GM18907 (cell line): ENCODE results near the gene MAP2K6.

Source experiments
- ATAC-seq: cut with Tn5 transposase; IDR thresholded peaks from one replicate; pipeline ENCODE4 v1.9.1; 2021; ENCODE audit warnings: mild to moderate bottlenecking, moderate library complexity; ENCODE audit not compliant: unreplicated experiment

The MAP2K6 gene

GRCh38 chr17:69486779-69487637 lies 72.5 kb downstream of the MAP2K6 start:
- no peak for ATAC-seq

DNA sequence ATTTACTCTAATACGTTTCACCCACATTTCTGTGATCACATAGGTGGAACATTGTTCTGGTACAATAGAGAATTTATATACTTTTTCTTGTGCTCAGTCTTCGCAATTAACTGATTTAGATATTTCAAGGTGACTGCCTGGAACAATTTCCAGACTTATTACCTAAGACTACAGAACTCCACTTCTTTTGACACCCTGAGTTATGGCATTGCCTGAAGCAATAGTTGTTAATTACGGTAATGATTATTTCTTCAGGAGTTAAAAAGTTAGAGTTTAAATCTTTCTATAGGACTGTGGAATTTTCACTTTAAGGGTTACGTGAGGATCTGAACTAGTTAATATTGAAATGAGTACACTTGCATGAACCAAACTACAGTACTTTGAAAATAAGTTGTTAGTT lies 74.8 kb downstream of the MAP2K6 start:
- no peak for ATAC-seq

DNA sequence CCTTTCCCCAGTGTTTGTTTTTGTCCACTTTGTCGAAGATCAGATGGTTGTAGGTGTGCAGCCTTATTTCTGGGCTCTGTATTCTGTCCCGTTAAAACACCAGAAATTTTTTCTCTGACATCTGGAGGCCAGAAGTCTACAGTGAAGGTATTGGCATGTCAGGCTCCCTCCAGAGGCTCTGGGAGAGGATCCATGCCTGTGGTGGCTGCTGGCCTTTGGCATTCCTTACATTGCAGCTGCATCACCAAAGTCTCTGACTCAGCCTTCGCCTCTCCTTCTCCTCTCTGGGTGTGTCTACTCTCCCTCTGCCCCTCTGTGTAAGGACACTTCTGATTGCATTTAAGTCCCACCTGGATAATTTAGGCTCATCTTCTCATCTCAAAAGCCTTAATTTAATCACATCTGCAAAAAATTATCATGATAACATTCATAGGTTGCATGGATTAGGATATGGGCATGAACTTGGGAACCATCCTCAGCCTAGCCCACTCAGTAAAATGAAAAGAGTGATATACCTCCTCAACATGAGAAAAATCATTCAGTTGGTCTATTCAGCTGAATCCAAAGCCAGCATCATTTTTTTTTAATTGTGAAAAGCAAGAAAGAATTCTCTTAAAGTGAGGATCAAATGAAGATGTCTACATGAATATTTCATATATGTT lies 78.0 kb downstream of the MAP2K6 start:
- ATAC-seq: no peak

DNA sequence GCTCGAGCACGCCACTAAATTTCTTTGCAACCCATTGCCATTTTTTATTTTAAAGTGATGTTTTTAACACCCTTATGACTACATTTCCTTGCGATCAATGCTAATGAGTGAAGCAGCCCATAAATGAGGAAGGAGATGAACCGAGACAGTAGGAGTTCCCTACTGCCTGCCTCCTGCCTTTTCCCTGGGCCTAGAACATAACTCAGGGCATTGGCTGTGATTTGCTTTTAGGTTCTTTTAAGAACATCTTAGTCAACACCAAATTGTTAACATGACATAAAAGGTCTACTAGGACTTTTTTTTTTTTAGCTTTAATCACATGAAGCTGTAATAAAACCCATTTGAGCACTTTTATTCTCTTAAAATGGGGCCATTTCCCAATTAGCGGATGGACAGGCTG lies 81.3 kb downstream of the MAP2K6 start:
- ATAC-seq: no peak

DNA sequence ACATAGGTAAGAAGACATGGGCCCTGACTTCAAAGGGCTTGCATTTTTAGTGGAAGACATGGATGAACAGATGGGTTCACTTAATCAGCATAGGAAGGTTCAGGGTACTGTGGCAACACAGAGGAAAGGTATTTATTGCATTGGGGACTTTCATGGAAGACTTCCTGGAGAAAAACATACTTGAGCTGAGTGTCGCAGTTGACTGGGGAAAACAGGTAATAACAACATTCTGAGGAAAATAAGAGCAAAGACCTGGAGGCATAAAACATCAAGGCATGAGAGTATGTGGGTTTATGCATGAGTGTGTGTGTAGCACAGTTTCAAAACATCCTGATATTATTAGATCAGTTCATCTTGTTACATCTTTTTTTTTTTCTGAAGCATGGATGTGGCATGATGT lies 82.7 kb downstream of the MAP2K6 start:
- no peak for ATAC-seq

DNA sequence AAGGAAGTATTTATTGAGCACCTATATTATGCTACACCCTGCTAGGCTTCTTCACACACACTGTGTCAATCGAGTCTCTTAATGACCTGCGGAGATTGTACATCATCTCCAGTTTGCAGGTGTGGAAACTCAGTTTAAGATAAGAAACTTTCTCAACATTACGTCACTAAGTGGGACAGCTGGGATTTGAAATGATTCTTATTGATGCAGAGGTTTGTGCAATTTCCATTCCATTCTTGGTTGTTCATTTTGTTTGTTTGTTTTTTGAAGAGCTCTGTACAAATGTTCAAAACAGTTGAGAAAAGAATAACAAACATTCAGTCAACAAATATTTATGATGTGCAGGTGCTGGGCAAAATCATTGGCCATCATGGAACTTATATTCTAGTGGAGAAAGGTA lies 84.8 kb downstream of the MAP2K6 start:
- ATAC-seq: no peak

DNA sequence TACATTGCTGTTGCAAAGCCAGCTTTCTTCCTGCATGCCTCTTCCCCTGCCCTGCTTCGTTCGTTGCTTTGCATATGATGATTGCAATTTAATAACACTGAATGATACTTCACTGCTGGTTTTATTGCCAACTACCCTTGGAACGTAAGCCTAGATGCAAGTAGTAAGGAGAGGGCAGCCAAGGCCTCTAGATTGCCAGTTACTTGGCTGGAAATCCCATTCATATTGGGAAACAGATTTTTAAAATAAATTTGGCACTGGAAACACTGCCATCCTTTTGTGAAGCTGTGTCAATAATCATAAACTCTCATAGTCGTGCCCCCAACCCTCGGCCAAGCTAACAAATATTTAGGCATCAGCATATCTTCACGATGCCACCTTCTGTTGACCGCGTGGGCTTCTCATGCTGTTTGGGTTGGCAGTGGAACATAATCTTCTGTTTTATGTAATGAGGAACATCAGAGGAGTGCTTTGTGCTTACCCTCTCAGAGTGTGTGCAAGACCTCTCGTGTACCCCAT lies 86.5 kb downstream of the MAP2K6 start:
- no peak for ATAC-seq

- ATAC-seq: peak; percentile 47
These were observed 87.3 kb downstream of the MAP2K6 start for GRCh38 chr17:69501591-69502468.

- ATAC-seq: peak; percentile 91
These were observed 89.2 kb downstream of the MAP2K6 start for GRCh38 chr17:69503711-69504110.

GRCh38 chr17:69505740-69506139 lies 91.2 kb downstream of the MAP2K6 start:
- ATAC-seq: no peak

- no peak for ATAC-seq
These were observed 92.0 kb downstream of the MAP2K6 start for GRCh38 chr17:69506489-69506888.

DNA sequence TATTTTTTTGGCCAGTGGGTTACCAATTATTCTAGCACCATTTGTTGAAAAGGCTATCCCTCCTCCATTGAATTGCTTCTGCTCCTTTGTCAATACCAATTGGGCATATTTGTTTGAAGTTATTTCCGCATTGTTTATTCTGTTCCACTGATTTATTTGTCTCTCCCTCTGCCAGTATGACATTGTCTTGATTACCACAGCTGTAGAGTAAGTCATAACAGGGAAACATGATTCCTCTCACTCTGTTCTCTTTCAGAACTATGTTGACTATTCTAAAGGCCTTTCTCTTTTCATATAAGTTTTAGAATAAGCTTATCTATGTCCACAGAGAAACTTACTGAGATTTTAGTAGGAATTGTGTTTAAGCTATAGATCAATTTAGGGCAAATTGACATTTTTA lies 94.3 kb downstream of the MAP2K6 start:
- ATAC-seq: no peak

DNA sequence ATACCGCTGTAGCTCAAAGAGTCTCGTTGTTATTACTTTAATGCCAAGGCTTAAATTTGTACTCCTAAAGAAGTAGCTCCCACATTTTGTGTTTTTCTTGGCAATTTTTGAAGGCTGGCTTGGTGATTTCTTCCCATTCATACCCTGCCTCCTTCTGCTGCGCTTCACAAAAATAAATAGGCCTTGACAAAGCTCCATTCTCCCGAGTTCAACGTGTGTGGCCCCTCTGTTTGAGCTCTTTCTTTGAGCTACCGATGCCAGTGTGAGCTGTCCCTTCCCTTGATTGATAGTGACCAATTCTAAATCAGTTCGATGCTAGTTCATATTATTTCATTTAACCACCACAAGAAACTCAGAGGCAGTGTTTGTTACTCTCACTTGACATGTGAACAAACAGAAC lies 96.8 kb downstream of the MAP2K6 start:
- no peak for ATAC-seq

DNA sequence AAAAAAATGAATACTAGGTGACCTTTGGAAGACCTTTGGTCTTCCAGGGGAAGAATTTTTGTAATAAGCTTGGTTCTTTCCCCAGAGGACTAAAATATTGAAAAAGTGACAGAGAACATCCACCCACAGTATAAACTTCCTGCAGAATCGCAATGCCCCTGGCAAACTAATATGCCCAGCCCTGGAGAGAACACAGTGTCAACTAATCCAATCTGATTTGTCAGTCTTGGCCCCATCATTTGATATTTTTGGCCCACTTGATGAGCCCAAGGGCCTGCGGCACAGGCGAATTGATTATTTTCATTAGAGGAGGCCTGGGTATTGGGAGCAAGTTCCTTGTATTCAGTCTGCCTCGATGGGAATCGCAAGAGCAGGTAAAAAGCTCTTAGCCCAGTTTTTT lies 98.4 kb downstream of the MAP2K6 start:
- no peak for ATAC-seq

- ATAC-seq: no peak
These were observed 101.7 kb downstream of the MAP2K6 start for GRCh38 chr17:69516225-69516624.

DNA sequence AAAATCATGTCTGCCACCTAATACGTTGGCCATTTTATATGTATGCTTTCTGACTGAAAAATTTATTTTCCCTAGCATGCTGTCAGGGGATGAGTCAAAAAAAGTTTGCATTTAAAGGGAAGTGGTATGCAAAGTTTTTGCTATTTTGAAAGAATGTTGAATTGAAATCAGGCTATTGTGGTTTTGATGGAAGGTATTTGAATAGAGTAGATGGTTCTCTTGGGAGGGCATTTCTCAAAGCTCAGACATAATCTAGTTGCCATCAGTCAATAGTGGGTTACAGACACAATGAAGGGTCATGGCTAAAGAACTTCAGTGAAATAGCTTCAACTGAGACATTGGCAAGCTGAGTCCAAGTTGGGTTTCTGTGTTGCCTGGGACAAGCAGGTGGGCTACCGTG lies 102.4 kb downstream of the MAP2K6 start:
- ATAC-seq: peak; percentile 93

DNA sequence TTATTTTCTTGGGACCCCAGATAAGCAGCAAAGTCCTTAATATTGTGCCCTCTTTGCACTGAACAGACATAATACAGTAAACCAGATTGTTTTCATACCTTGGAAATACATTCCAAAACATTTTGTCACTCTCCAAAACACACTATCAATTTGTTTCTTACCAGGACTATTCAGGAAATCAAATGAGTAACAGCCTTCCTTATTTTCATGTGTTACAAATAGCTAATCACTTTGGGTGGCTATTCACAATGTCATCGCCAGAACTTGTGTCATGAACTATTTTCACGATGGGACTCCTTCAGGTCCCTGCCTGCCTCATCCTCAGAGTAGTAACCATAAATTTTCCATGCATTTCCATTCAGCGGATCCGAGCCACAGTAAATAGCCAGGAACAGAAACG lies 104.5 kb downstream of the MAP2K6 start:
- no peak for ATAC-seq

- ATAC-seq: peak; percentile 78
These were observed 108.9 kb downstream of the MAP2K6 start for GRCh38 chr17:69523244-69523861.

DNA sequence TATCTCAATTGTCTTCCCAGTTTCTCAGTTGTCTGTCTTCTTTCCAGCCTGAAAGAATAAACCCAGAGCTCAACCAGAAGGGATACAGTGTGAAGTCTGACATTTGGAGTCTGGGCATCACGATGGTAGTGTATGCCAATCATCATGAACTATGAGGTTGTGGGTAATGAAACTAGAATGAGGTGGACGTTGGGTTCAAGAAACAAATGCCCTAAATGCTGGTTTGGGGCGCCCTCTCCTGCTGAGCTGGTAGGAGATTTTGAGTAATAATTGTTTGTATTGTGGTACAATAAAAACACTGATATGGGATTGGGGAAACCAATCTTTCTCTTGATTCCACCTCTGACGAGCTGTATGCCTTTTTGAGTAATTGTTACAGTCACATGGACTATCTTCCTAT lies 110.4 kb downstream of the MAP2K6 start:
- no peak for ATAC-seq

- ATAC-seq: peak; percentile 47
These were observed 111.7 kb downstream of the MAP2K6 start for GRCh38 chr17:69525920-69526841.
